ENCODE results near the gene CD320.
A peak's percentile ranks its signal among the peaks of the same experiment; 100 is the strongest.
"Not testable (repeated sequence)": the region's sequence is repeated elsewhere in the genome, so short reads cannot be mapped to it uniquely, and the experiment has no call there.

CD320 gene

GRCh38 chr19:8332976-8333766 is 25.0 kb upstream of the CD320 start:
- no peak for DNase-seq

DNA sequence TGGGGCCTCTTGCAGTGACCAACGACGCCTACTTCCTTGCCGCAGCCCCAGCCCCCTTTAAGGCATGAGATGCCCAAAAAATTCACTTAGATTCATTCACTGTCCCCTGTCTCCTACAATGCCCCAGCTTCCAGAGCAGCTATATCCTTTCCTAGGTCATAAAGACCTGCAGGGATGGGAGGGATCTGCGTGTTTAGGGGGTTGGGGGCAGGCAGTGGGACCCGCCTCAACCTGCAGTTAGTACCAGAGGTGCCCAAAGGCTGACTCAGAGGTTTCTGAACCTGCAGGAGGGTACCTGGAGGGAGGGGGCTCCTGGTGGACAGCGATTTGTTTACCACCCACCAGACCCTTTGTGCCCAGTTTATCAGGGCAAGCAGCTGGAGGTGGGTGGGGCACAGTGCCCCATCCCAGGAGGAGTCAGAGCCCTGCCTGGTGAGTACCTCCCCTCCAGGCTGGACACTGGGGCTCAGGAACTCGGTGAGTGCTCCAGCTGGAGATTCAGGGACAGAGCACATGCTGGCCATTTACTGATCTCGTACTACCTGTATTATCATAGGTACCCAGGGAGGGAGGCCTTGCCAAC is 23.2 kb upstream of the CD320 start:
- DNase-seq: no peak

GRCh38 chr19:8329996-8330395 is 21.8 kb upstream of the CD320 start:
- DNase-seq: no peak

DNA sequence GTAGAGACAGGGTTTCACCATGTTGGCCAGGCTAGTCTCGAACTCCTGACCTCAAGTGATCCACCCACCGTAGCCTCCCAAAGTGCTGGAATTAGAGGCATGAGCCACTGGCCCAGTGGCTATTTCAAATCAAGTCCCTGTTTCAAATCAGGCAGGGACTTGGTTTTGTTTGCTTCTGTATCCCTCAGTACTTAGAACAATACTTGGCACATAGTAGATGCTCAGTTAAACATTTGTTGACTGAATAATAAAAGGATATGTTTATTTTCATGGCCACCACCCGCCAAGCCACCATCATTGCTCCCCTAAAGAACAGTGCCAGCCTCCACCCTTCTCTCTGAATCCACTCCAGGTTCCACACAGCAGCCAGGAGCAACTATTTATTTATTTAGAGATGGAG is 17.3 kb upstream of the CD320 start:
- no peak for DNase-seq

DNA sequence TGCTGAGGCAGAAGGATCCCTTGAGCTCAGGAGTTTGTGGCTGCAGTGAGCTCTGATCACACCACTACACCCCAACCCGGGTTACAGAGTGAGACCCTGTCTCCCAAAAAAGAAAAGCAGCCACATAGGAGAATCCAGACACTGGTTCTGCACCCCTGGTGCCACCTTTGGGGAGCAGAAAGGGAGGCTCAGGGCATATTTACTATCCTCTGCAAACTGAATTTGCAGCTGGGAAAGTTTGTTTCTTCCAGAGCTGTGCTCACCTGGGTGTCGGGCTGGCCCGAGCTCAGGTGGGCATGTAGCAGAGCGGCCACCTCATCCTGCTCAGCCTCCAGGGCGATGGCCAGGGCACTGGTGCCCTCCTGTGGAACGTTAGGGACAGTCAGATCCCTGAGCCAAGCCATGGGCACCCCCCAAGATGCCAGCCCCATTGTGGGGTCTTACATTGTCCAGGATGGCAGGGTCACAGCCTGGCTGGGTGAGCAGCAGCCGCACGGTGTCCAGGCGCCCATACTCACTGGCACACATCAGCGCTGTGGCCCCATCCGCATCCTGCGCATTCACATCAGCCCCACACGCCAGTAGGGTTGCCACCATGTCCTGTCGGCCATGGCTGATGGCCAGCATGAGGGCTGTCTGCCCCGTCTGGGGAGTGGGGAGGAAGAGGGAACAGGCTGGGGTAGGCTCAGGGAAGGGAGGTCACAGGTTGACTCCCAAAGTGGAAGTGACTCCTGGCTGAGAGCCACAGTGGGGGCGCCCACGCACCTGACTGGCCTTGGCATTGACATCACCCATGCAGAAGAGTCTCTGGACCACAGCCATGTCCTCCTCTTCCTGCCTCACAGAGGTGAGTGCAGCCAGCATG is 16.3 kb upstream of the CD320 start:
- no peak for DNase-seq

GRCh38 chr19:8323781-8324185 is 15.6 kb upstream of the CD320 start:
- no peak for DNase-seq

- no peak for DNase-seq
Measured at GRCh38 chr19:8322638-8322997, 14.5 kb upstream of the CD320 start.

- no peak for DNase-seq
Measured at GRCh38 chr19:8321986-8322637, 14.0 kb upstream of the CD320 start.

DNA sequence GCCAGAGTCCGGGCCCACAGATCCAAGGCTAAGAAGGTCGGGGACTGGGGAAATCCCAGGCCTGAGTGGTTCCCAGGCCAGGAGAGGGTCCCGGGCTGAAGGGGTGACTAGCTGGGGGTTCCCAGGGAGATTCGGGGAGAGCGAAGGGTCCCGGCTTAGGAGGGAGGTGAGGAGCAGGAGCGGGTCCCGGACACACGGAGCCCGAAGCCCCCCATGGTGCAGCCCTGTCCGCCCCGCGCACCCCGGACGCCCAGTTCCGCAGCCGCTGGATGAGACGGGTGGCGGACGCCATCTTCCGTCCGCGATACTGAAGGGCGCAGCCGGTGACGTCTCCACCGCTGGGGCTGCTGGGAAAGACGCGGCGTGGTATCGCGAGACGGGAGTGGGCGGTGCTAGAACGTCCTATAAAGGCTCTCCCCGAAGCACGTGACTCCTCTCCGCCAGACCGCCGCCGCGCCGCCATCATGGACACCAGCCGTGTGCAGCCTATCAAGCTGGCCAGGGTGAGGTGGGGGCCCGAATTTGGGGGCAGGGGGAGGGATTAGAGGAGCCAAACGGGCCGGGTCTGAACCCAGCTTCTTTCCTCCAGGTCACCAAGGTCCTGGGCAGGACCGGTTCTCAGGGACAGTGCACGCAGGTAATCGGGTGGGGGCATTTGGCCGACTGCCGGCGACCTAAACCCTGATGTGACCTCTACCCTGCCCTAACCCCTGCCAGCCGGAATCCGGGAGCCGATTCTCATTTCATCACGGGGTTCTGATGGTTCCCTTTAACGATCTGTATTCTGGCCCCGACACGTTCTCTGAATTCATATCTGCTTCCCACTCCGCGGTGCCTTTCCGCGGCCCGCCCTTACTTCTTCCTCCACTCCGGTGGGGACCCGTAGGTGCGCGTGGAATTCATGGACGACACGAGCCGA is 13.2 kb upstream of the CD320 start, which contains the start of the genes NDUFA7 and RPS28:
Gene NDUFA7 (minus strand): TSS at position 309 of the 919 bp plus-strand sequence. CDS start 17 bp downstream, at position 292.
Gene RPS28 (plus strand): TSS at position 430 of the 919 bp plus-strand sequence. CDS start 35 bp downstream, at position 465.
- DNase-seq: peak; percentile 87

- DNase-seq: no peak
Measured at GRCh38 chr19:8320564-8321066, 12.5 kb upstream of the CD320 start.

DNA sequence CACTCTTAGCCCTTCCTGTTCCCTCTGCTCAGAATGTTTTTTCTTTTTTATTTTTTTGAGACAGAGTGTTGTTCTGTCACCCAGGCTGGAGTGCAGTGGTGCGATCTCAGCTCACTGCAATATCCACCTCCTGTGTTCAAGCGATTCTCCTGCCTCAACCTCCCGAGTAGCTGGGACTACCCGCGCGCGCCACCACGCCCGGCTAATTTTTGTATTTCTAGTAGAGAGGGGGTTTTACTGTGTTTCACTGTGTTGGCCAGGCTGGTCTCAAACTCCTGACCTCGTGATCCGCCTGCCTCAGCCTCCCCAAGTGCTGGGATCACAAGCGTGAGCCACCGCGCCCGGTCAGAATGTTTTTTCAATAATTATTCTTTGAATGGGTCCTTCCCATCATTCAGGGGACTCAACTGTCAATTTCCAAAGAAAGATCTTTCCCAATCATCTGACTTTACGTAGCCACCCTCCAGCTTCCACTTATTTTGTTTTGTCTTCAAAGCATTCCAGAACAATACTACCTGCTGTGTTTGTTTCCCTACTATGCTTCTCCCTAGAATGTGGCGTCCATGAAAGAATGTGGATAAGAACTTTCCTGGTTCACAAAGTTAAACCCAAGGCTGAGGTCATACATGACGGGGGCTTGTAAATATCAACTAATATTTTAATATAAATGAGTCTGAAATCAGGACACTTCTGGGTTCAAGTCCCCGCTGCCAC is 11.8 kb upstream of the CD320 start:
- DNase-seq: no peak

- DNase-seq: not testable (repeated sequence)
Measured at GRCh38 chr19:8318835-8319234, 10.7 kb upstream of the CD320 start.

GRCh38 chr19:8316351-8317125 is 8.4 kb upstream of the CD320 start:
- no peak for DNase-seq

GRCh38 chr19:8314981-8315640 is 7.0 kb upstream of the CD320 start:
- DNase-seq: not testable (repeated sequence)

- no peak for DNase-seq
Measured at GRCh38 chr19:8311461-8312260, 3.5 kb upstream of the CD320 start.

DNA sequence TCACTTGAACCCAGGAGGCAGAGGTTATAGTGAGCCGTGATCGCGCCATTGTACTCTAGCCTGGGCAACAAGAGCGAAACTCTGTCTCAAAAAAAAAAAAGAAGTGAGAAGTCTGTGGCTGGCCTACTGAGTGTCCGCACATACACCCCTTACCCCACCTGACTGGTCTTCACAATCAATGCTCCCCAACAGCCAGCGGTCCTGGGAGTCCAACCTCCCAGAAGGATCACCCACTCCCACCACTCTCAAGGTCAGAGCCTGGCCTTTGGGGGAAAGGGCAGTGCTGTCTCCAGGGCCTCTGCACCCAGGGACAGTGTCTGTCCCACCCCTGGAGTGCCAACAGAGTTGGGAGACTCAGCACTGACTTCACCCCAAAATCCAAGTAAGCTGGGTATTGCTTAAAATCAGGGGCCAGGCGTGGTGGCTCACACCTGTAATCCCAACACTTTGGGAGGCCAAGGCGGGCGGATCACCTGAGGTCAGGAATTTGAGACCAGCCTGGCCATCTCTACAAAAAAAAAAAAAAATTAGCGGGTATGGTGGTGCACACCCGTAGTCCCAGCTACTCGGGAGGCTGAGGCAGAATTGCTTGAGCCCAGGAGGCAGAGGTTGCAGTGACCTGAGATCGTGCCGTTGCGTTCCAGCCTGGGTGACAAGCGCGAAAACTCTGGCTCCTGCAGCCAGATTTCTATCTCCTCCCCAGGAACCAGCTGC is 2.3 kb upstream of the CD320 start:
- DNase-seq: no peak

GRCh38 chr19:8308891-8309291 is 733 bp upstream of the CD320 start:
- DNase-seq: no peak

- DNase-seq: no peak
Measured at GRCh38 chr19:8307400-8307964, 676 bp downstream of the CD320 start.
